ENCODE data around the gene LKAAEAR1. TPM values are rescaled to one million over a fixed set of nuclear protein-coding genes. Genes with fewer than 3 reads are reported as not detected.

Gene LKAAEAR1
- total and polyA plus RNA-seq, 2 of the 13 experiments (the other 11 are each of a cell fraction or from before 2014, with no cell fraction given) = not detected

DNA sequence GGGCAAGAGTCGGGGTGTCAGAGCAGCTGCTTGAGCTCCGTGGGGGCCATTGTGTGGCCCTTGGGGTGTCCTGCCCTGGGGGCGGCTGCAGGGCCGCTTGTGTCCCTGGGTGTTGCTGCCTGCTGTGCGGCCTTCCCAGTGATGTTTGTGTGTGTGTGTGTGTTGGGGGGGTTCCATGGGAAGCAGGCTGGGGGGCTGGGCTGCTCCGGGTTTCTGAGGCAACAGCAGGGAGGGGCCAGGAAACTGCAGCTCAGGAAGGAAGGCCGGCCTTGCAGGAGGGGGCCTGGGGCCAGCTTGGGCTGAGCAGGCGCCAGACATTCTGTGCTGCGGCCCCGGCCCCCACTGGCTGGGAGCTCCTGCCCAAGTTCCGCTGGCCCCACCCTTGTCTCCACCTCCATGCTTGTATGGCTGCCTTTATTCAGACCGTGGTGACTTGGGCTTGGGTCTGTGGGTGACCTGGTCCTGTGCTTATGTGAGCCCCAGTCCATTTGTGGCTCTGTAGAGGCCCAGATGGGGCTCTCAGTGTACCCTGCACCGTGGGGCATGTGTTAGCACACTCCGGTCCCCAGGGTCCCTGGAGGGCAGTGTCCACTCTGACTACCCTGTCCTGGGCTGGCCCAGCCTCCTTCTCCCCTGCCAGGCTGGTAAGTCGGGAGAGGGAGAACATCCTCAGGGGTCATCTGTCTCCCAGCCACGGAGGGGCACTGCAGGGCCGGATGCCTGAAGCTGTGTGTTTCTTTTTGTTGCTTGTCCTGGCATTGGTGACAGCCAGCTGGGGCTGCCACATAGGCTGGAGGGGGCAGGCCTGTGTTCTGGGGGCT lies 30.1 kb downstream of the LKAAEAR1 start (continued):
- TF ChIP-seq ZNF569 (CRISPR knock-in tag; IDR thresholded peaks at IDR 0.05; ENCODE audit: borderline replicate concordance) = no peak
- TF ChIP-seq, protein P1, sequence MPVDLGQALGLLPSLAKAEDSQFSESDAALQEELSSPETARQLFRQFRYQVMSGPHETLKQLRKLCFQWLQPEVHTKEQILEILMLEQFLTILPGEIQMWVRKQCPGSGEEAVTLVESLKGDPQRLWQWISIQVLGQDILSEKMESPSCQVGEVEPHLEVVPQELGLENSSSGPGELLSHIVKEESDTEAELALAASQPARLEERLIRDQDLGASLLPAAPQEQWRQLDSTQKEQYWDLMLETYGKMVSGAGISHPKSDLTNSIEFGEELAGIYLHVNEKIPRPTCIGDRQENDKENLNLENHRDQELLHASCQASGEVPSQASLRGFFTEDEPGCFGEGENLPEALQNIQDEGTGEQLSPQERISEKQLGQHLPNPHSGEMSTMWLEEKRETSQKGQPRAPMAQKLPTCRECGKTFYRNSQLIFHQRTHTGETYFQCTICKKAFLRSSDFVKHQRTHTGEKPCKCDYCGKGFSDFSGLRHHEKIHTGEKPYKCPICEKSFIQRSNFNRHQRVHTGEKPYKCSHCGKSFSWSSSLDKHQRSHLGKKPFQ (CRISPR knock-in tag; IDR thresholded peaks at IDR 0.05; ENCODE audit: insufficient replicate concordance) = no peak
- TF ChIP-seq THAP11 (CRISPR knock-in tag; IDR thresholded peaks at IDR 0.05) = peak; percentile 72
- peak; percentile 72; the same call in 1 of the 2 replicates for TF ChIP-seq ZNF335 (CRISPR knock-in tag; IDR thresholded peaks at IDR 0.05)
- peak; percentile 87 for TF ChIP-seq RAD21 (CRISPR knock-in tag; IDR thresholded peaks at IDR 0.05)
- TF ChIP-seq, protein P2, sequence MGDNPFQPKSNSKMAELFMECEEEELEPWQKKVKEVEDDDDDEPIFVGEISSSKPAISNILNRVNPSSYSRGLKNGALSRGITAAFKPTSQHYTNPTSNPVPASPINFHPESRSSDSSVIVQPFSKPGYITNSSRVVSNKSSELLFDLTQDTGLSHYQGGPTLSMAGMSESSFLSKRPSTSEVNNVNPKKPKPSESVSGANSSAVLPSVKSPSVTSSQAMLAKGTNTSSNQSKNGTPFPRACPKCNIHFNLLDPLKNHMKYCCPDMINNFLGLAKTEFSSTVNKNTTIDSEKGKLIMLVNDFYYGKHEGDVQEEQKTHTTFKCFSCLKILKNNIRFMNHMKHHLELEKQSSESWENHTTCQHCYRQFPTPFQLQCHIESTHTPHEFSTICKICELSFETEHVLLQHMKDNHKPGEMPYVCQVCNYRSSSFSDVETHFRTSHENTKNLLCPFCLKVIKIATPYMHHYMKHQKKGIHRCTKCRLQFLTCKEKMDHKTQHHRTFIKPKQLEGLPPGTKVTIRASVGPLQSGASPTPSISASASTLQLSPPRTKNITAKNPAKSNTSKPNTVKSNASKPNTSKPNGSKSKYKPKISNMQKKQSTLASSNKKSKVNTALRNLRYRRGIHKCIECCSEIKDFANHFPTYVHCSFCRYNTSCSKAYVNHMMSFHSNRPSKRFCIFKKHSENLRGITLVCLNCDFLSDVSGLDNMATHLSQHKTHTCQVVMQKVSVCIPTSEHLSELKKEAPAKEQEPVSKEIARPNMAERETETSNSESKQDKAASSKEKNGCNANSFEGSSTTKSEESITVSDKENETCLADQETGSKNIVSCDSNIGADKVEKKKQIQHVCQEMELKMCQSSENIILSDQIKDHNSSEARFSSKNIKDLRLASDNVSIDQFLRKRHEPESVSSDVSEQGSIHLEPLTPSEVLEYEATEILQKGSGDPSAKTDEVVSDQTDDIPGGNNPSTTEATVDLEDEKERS (CRISPR knock-in tag; IDR thresholded peaks at IDR 0.05) = peak; percentile 59; the same call in 1 of the 2 replicates
- TF ChIP-seq ZNF761 (CRISPR knock-in tag; conservative IDR thresholded peaks at IDR 0.05) = no peak; the same call in none of the 2 replicates
- TF ChIP-seq KDM5B (CRISPR knock-in tag; IDR thresholded peaks at IDR 0.05; ENCODE audit: borderline replicate concordance) = peak; percentile 84
- 0 out of 2 replicates have a peak, but pooled peaks have one; percentile 40 for TF ChIP-seq NFKBIZ (CRISPR knock-in tag; IDR thresholded peaks at IDR 0.05)
- TF ChIP-seq, protein P3, sequence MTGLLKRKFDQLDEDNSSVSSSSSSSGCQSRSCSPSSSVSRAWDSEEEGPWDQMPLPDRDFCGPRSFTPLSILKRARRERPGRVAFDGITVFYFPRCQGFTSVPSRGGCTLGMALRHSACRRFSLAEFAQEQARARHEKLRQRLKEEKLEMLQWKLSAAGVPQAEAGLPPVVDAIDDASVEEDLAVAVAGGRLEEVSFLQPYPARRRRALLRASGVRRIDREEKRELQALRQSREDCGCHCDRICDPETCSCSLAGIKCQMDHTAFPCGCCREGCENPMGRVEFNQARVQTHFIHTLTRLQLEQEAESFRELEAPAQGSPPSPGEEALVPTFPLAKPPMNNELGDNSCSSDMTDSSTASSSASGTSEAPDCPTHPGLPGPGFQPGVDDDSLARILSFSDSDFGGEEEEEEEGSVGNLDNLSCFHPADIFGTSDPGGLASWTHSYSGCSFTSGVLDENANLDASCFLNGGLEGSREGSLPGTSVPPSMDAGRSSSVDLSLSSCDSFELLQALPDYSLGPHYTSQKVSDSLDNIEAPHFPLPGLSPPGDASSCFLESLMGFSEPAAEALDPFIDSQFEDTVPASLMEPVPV (CRISPR knock-in tag; IDR thresholded peaks at IDR 0.05) = no peak; the same call in 1 of the 2 replicates
- peak; percentile 92 for TF ChIP-seq ZNF543 (CRISPR knock-in tag; IDR thresholded peaks at IDR 0.05)
- TF ChIP-seq STAG1 (CRISPR knock-in tag; IDR thresholded peaks at IDR 0.05) = peak; percentile 70
- no peak for TF ChIP-seq ATF7-NPFF (CRISPR knock-in tag; IDR thresholded peaks at IDR 0.05; ENCODE audit: low read depth)
- peak; percentile 65; the same call in 1 of the 2 replicates for TF ChIP-seq MIER2 (CRISPR knock-in tag; IDR thresholded peaks at IDR 0.05)
- TF ChIP-seq ZNF772 (CRISPR knock-in tag; IDR thresholded peaks at IDR 0.05) = peak; percentile 80
- TF ChIP-seq, protein P4, sequence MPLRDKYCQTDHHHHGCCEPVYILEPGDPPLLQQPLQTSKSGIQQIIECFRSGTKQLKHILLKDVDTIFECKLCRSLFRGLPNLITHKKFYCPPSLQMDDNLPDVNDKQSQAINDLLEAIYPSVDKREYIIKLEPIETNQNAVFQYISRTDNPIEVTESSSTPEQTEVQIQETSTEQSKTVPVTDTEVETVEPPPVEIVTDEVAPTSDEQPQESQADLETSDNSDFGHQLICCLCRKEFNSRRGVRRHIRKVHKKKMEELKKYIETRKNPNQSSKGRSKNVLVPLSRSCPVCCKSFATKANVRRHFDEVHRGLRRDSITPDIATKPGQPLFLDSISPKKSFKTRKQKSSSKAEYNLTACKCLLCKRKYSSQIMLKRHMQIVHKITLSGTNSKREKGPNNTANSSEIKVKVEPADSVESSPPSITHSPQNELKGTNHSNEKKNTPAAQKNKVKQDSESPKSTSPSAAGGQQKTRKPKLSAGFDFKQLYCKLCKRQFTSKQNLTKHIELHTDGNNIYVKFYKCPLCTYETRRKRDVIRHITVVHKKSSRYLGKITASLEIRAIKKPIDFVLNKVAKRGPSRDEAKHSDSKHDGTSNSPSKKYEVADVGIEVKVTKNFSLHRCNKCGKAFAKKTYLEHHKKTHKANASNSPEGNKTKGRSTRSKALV (CRISPR knock-in tag; IDR thresholded peaks at IDR 0.05) = peak; percentile 85
- TF ChIP-seq NFYC (CRISPR knock-in tag; IDR thresholded peaks at IDR 0.05) = peak; percentile 36; the same call in 1 of the 2 replicates
- no peak for TF ChIP-seq CBX2 (IDR thresholded peaks at IDR 0.05; ENCODE audit: low read depth, low read length)
- peak; percentile 17; the same call in 1 of the 2 replicates for TF ChIP-seq CBX2 (CRISPR knock-in tag; IDR thresholded peaks at IDR 0.05; ENCODE audit: low read depth)
- peak; percentile 96 for TF ChIP-seq ZNF781 (CRISPR knock-in tag; IDR thresholded peaks at IDR 0.05; ENCODE audit: borderline replicate concordance, not compliant biosample characterization)
- TF ChIP-seq FOXC1 (CRISPR knock-in tag; IDR thresholded peaks at IDR 0.05; ENCODE audit: borderline replicate concordance) = peak; percentile 98

Data from HepG2 (cell line).